ENCODE measurements around the gene CACFD1. TPM values are rescaled to one million over a fixed set of nuclear protein-coding genes. Genes with fewer than 3 reads are reported as not detected.

Gene CACFD1
- total and polyA plus RNA-seq, 2 of the 13 experiments (the other 11 are each of a cell fraction or from before 2014, with no cell fraction given): 13.8 to 14.6 TPM

Other genes starting within 250 kb of the CACFD1 start
- gene ABO, start 184.8 kb upstream of the CACFD1 start, total RNA-seq (2016; rRNA removed; fragmentation: Illumina TruSeq; extraction: Trizol): not detected in 2 replicates
- gene ABO, start 184.8 kb upstream of the CACFD1 start, polyA plus RNA-seq (2011; rRNA removed): not detected in 2 replicates
- gene SURF6, start 123.8 kb upstream of the CACFD1 start, total RNA-seq (2016; rRNA removed; fragmentation: Illumina TruSeq; extraction: Trizol): 13.3 and 14.7 TPM in 2 replicates
- gene SURF6, start 123.8 kb upstream of the CACFD1 start, polyA plus RNA-seq (2011; rRNA removed): 5.9 and 7.5 TPM in 2 replicates
- gene MED22, start 111.8 kb upstream of the CACFD1 start, total RNA-seq (2016; rRNA removed; fragmentation: Illumina TruSeq; extraction: Trizol): 19.6 and 22.1 TPM in 2 replicates
- 15.8 and 22.2 TPM in 2 replicates for gene MED22, start 111.8 kb upstream of the CACFD1 start, polyA plus RNA-seq (2011; rRNA removed)
- gene RPL7A, start 111.8 kb upstream of the CACFD1 start, total RNA-seq (2016; rRNA removed; fragmentation: Illumina TruSeq; extraction: Trizol): 2,938 and 3,359 TPM in 2 replicates
- 2,401 and 2,404 TPM in 2 replicates for gene RPL7A, start 111.8 kb upstream of the CACFD1 start, polyA plus RNA-seq (2011; rRNA removed)
- gene SURF1, start 103.5 kb upstream of the CACFD1 start, total RNA-seq (2016; rRNA removed; fragmentation: Illumina TruSeq; extraction: Trizol): 10.6 and 17.8 TPM in 2 replicates
- gene SURF1, start 103.5 kb upstream of the CACFD1 start, polyA plus RNA-seq (2011; rRNA removed): 39.2 and 40.7 TPM in 2 replicates
- gene SURF2, start 103.4 kb upstream of the CACFD1 start, total RNA-seq (2016; rRNA removed; fragmentation: Illumina TruSeq; extraction: Trizol): 10.3 and 13.6 TPM in 2 replicates
- 6.1 and 6.3 TPM in 2 replicates for gene SURF2, start 103.4 kb upstream of the CACFD1 start, polyA plus RNA-seq (2011; rRNA removed)
- 135 and 265 TPM in 2 replicates for gene SURF4, start 83.9 kb upstream of the CACFD1 start, total RNA-seq (2016; rRNA removed; fragmentation: Illumina TruSeq; extraction: Trizol)
- gene SURF4, start 83.9 kb upstream of the CACFD1 start, polyA plus RNA-seq (2011; rRNA removed): 220 and 224 TPM in 2 replicates
- 1.1 and 2.2 TPM in 2 replicates for gene STKLD1, start 83.6 kb upstream of the CACFD1 start, total RNA-seq (2016; rRNA removed; fragmentation: Illumina TruSeq; extraction: Trizol)
- 1.5 and 3.8 TPM in 2 replicates for gene STKLD1, start 83.6 kb upstream of the CACFD1 start, polyA plus RNA-seq (2011; rRNA removed)
- 30.4 and 32.9 TPM in 2 replicates for gene REXO4, start 42.0 kb upstream of the CACFD1 start, total RNA-seq (2016; rRNA removed; fragmentation: Illumina TruSeq; extraction: Trizol)
- 18.5 and 20.2 TPM in 2 replicates for gene REXO4, start 42.0 kb upstream of the CACFD1 start, polyA plus RNA-seq (2011; rRNA removed)
- gene ADAMTS13, start 37.6 kb upstream of the CACFD1 start, total RNA-seq (2016; rRNA removed; fragmentation: Illumina TruSeq; extraction: Trizol): 0.69 and 0.91 TPM in 2 replicates
- gene ADAMTS13, start 37.6 kb upstream of the CACFD1 start, polyA plus RNA-seq (2011; rRNA removed): 4.5 and 5.0 TPM in 2 replicates
- 6.3 and 15.0 TPM in 2 replicates for gene SLC2A6, start 19.1 kb downstream of the CACFD1 start, total RNA-seq (2016; rRNA removed; fragmentation: Illumina TruSeq; extraction: Trizol)
- 4.1 and 9.1 TPM in 2 replicates for gene SLC2A6, start 19.1 kb downstream of the CACFD1 start, polyA plus RNA-seq (2011; rRNA removed)
- gene MYMK, start 65.0 kb downstream of the CACFD1 start, total RNA-seq (2016; rRNA removed; fragmentation: Illumina TruSeq; extraction: Trizol): not detected in 2 replicates
- gene MYMK, start 65.0 kb downstream of the CACFD1 start, polyA plus RNA-seq (2011; rRNA removed): not detected in 2 replicates
- 1.0 and 3.8 TPM in 2 replicates for gene ADAMTSL2, start 74.7 kb downstream of the CACFD1 start, total RNA-seq (2016; rRNA removed; fragmentation: Illumina TruSeq; extraction: Trizol)
- gene ADAMTSL2, start 74.7 kb downstream of the CACFD1 start, polyA plus RNA-seq (2011; rRNA removed): 1.8 and 1.9 TPM in 2 replicates
- gene FAM163B, start 149.4 kb downstream of the CACFD1 start, total RNA-seq (2016; rRNA removed; fragmentation: Illumina TruSeq; extraction: Trizol): not detected in 2 replicates
- not detected in 2 replicates for gene FAM163B, start 149.4 kb downstream of the CACFD1 start, polyA plus RNA-seq (2011; rRNA removed)
- not detected in 2 replicates for gene DBH, start 176.4 kb downstream of the CACFD1 start, total RNA-seq (2016; rRNA removed; fragmentation: Illumina TruSeq; extraction: Trizol)
- not detected in 2 replicates for gene DBH, start 176.4 kb downstream of the CACFD1 start, polyA plus RNA-seq (2011; rRNA removed)

Measured in HepG2 (cell line).